Stimulated activated naive CD8-positive, alpha-beta T cell treated with anti-CD3 and anti-CD28 coated beads, Interleukin-15, Interleukin-2, amounts not matched to agents 100 ng/mL and 50 ng/mL, for 24 hours (primary cell): ENCODE measurements around the gene MAFG.
A peak's percentile ranks its signal among the peaks of the same experiment; 100 is the strongest.

Source experiments
- H3K27ac Mint-ChIP-seq: one replicate; pipeline ENCODE4 v1.8.0; 2021; ENCODE audit warnings: mild to moderate bottlenecking, mixed read lengths
- H3K27me3 Mint-ChIP-seq: one replicate; pipeline ENCODE4 v1.8.0; 2021; ENCODE audit warnings: mixed read lengths
- H3K36me3 Mint-ChIP-seq: one replicate; pipeline ENCODE4 v1.8.0; 2021; ENCODE audit warnings: low read depth, mixed read lengths
- H3K4me1 Mint-ChIP-seq: one replicate; pipeline ENCODE4 v1.8.0; 2021; ENCODE audit warnings: low read depth, mixed read lengths
- H3K4me3 Mint-ChIP-seq: one replicate; pipeline ENCODE4 v1.8.0; 2021; ENCODE audit warnings: mild to moderate bottlenecking, mixed read lengths
- H3K9me3 Mint-ChIP-seq: one replicate; pipeline ENCODE4 v1.8.0; 2021; ENCODE audit warnings: mixed read lengths

The MAFG gene

DNA sequence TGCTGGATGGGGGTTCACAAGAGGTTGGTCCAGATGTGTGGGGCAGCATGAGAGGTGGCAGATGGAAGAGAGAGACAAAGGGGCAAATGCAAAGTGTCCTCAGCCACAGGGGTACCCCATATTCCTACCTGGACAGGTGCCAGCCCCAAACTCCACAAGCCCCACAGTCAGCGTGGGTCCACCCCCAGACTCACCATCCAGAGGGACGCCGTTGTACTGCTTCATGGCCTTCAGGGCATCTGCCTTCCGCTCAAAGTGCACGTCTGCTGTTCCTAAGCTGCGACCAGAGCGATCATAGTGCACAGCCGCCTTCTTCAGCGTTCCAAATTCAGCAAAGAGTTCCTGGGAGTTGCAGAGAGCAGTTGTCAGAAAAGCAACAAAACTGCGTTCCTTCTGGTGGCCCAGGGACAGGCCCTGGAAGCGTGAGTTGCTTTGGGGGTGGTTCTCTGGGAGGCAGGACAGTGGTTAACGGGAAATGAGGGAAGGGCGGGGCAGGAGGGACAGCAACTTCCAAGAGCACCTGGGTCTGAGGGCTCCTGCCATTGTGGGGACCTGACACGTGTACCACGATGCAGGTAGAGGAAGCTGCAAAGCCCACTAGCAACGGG lies 38.4 kb downstream of the MAFG start:
- H3K27me3 Mint-ChIP-seq: no peaks in the 10 kb centered on the region
- no peaks in the 10 kb centered on the region for H3K9me3 Mint-ChIP-seq
- peak overlapping the region; percentile 90 for H3K4me3 Mint-ChIP-seq
- peaks cover 62% of the 10 kb centered on the region for H3K36me3 Mint-ChIP-seq
- peaks cover 33% of the 10 kb centered on the region for H3K4me1 Mint-ChIP-seq
- peak overlapping the region; percentile 93 for H3K27ac Mint-ChIP-seq

DNA sequence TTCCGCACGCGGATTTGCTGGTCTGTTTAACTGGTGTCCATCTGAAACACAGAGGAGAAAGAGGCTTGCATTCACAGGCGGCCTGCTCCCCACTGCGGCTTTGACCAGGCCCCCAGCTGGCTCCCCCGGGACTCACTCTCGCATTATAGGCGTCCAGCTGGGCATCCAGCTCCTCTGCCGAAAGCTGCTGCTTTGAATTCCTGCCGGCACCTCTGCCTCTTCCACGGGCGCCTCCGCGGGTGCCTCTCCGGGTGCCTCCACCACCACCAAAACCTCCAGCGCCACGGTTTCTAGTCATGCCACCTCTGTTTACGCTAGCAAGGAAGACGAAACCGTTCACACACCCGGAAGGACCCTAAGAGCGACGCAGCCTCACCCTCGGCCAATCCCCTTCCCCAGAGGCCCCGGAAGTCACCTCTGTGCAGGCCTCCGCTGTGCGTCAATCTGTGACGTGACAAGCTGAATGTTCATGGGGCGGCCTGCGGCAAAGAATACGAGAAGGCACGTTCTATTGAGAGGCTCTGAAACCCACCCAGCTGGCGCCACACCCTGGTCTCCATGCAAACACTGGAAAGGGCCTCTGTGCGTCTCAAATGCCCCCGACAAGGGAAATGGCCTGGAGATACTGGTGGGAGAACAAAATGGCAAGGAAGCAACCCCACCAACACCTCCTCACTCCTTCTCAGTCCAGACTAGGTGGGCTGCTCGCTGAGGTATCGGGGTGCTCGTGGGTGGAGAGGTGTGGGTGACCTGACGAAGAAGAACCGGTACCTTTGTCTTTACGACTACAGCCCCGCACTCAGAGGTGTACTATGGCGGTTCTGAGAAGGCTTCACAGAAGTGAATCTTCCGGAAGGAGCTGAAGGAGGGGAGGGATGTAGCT lies 39.2 kb downstream of the MAFG start:
- Mint-ChIP-seq H3K9me3 (no peaks in the 10 kb centered on the region), H3K4me3 (peak overlapping the region; percentile 90), H3K36me3 (peaks cover 64% of the 10 kb centered on the region), H3K27ac (peak overlapping the region; percentile 93), H3K27me3 (no peaks in the 10 kb centered on the region), H3K4me1 (peaks cover 33% of the 10 kb centered on the region)

DNA sequence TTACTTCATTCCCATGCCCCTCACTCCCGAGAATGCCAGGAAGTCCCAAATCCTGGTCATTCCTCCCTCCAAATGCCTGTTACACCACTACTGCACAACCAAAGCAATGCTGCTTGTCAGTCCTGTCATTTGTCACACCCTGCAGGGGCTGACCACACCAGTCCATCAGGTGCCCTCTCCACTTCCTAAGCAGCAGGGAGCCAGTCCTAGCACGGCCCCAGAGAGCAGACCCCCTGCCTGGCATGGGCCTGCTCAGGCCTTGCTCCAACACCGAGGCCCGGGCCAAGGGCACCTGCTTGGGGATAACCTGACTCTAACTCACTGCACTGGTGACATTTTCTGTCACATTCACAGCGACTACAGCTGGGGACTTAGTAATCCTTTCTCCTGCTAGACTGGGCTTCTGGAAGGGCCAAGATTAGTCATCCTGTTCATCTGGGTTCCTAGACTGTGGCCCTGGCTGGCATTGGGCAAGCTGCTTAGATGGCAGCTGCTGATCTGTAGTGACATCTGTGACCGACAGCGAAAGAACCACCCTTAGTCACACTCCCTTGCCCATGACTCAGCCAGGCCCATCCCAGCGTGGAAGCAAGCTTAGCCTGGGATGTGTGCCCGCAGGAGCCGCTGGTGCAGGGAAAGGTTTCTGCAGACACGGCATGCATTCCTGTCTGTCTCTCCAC lies 41.5 kb downstream of the MAFG start:
- Mint-ChIP-seq H3K4me1 (peaks cover 28% of the 10 kb centered on the region), H3K36me3 (peaks cover 72% of the 10 kb centered on the region), H3K27ac (no peak overlapping the region), H3K4me3 (no peak overlapping the region), H3K27me3 (no peaks in the 10 kb centered on the region), H3K9me3 (no peaks in the 10 kb centered on the region)

DNA sequence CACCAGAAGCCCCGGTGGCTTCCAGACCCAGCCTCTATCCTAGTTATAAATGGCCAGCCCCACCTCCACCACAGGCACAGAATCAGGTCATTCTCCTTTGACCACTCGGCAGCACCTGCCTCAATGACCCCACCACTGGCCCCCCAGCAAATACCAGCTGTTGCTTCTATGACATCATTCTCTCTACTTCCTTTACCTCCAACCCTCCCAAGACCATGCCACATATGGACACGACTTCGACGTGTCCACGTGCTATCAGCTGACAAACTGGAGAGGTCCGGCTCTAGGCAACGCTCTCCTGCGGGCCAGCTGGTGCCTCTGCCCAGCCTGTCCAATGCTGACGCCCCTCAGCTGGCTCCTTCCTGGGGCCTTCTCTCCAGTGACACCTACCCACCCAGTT lies 42.1 kb downstream of the MAFG start:
- H3K4me1 Mint-ChIP-seq: peaks cover 27% of the 10 kb centered on the region
- H3K36me3 Mint-ChIP-seq: peaks cover 72% of the 10 kb centered on the region
- no peaks in the 10 kb centered on the region for H3K27me3 Mint-ChIP-seq
- no peak overlapping the region for H3K27ac Mint-ChIP-seq
- H3K4me3 Mint-ChIP-seq: no peak overlapping the region
- H3K9me3 Mint-ChIP-seq: no peaks in the 10 kb centered on the region

DNA sequence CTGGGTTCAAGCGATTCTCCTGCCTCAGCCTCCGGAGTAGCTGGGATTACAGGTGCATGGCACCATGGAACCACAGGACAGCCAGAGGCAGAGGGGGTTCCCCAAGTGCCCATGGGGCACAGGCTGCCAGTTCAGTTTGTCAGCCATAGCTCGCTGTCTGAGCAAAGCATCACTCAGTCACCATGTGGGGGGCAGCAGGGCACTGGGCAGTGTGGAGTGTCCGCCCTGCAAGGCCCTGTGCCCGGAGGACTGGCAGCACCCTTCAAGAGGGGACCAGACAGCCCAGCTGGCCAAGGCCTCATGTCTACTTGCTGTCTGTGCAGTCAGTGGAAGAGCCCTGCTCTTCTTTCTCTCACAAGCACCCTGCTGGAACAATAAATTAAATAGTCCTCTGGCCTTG lies 42.6 kb downstream of the MAFG start:
- no peaks in the 10 kb centered on the region for H3K27me3 Mint-ChIP-seq
- no peaks in the 10 kb centered on the region for H3K9me3 Mint-ChIP-seq
- peaks cover 22% of the 10 kb centered on the region for H3K4me1 Mint-ChIP-seq
- H3K27ac Mint-ChIP-seq: no peak overlapping the region
- H3K36me3 Mint-ChIP-seq: peaks cover 67% of the 10 kb centered on the region
- H3K4me3 Mint-ChIP-seq: no peak overlapping the region

DNA sequence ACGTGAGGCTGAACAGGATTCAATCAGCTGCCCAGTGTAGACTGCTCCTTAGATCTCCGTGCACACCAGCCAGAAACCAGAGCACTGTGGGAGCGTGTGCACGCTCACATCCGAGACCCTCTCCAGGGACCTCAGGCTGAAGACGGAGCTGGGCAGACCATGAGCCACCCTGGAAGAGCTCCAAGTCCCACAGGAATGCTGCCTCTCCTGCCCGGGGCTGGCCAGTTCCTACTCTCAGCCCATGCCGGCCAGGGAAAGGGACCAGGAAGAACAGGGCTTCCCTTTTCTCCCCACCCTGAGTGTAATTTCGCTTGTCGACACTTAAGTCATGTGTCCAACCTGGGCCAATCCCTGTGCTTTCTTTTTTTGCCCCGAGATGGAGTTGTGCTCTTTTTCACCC lies 43.0 kb downstream of the MAFG start:
- no peak overlapping the region for H3K4me3 Mint-ChIP-seq
- H3K9me3 Mint-ChIP-seq: no peaks in the 10 kb centered on the region
- H3K4me1 Mint-ChIP-seq: peaks cover 20% of the 10 kb centered on the region
- H3K36me3 Mint-ChIP-seq: peaks cover 67% of the 10 kb centered on the region
- H3K27ac Mint-ChIP-seq: no peak overlapping the region
- H3K27me3 Mint-ChIP-seq: no peaks in the 10 kb centered on the region

DNA sequence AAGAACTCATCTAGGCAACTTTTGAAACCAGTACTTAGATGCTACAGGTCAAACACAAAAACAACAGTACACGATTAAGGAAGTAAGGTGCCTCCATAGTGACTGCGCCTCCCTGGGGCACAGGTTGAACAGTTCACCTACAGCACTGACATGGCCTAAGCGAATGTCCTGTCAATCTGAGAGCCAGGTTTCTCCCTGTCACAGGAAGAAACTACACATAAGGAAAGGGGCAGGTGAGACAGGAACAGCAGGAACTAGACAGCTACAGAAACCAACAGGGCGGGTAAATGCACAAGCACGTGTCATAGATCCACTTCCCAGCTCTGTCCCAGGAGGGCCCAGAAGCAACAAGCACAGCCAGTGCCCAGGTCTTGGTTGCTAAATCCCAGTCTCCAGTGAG lies 48.4 kb downstream of the MAFG start:
- H3K27me3 Mint-ChIP-seq: no peaks in the 10 kb centered on the region
- H3K4me3 Mint-ChIP-seq: no peak overlapping the region
- no peak overlapping the region for H3K27ac Mint-ChIP-seq
- peaks cover 39% of the 10 kb centered on the region for H3K36me3 Mint-ChIP-seq
- peaks cover 7% of the 10 kb centered on the region for H3K4me1 Mint-ChIP-seq
- H3K9me3 Mint-ChIP-seq: no peaks in the 10 kb centered on the region

DNA sequence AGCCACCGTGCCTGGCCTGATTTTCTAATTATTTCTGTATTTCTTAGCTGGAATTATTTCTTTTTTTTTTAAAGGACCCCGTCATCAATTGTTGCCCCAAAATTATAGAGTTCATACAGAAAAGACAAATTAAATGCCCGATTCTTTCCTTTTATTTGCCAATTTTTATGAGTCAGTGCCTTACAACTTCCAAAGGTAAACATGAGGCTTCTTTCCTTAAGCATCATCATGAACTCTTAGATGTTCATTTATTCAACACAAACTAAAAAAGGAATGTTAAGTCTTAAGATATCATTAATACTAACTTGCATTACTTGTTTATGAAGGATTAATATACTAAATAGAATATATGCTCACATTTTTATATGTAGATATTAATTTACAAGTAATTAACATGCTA lies 49.2 kb downstream of the MAFG start:
- peaks cover 37% of the 10 kb centered on the region for H3K36me3 Mint-ChIP-seq
- H3K9me3 Mint-ChIP-seq: no peaks in the 10 kb centered on the region
- H3K27me3 Mint-ChIP-seq: no peaks in the 10 kb centered on the region
- H3K27ac Mint-ChIP-seq: no peak overlapping the region
- H3K4me3 Mint-ChIP-seq: no peak overlapping the region
- H3K4me1 Mint-ChIP-seq: peaks cover 14% of the 10 kb centered on the region

DNA sequence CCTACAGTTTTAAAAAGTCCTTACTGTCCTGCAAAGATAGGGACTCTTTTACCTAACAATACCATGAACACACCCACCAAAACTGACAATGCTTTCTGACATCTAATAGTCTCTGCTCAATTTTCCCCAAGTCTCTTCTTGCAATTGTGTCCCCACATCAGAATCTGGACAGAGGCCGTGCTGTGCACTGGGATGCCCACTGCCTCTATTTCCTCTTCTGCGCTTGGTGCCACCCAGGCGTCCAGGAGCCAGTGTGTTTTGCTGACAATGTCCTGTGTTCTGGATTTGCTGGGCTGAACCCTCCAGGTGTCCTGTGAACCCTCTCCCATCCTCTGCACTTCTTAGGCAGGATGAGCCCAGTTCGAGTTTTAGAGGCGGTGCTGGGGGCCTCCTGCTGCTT lies 50.0 kb downstream of the MAFG start:
- Mint-ChIP-seq H3K4me3 (no peak overlapping the region), H3K27ac (no peak overlapping the region), H3K27me3 (no peaks in the 10 kb centered on the region), H3K36me3 (peaks cover 35% of the 10 kb centered on the region), H3K4me1 (peaks cover 22% of the 10 kb centered on the region), H3K9me3 (no peaks in the 10 kb centered on the region)

DNA sequence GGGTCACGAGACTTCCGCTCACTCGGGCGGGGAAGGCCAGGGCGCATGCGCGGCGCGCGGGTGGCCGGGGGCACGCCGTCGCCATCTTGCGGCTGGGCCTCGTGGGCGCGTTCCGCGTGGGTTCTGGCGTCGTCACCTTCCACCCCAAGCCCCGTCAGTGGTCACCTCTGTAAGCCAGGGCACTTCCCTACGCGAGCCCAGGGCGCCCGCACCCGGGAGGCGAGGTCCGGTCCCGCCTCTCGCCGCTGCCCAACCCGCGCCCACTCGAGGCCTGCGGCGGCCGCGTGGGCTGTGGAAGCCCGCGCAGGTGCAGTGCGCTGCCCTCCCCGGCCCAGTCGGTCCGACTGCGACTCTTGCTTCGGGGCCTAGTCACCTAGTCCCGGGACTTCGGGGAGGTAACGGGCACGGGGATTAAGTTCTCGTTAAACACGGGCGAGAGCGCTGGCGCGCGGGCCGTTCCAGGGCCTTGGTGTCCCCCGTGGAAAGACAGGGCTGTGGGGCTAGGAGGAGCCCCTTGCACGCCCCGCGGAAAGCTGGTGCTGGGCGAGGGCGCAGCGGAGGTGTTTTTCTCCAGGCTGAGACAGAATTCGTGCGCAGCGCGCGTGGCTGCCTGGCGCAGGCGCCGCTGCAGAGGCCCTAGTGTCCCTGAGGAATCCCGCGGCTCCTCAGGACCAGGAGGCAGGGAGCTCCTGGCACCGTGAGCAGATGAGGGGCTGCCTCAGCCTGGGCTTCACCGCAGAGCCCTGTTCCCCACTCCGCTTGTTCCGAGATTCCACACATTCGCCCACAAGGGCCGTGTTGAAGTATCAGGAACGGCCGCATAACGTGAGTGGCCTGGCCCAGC lies 55.9 kb downstream of the MAFG start:
- Mint-ChIP-seq H3K4me3 (peak overlapping the region; percentile 86), H3K36me3 (peaks cover 23% of the 10 kb centered on the region), H3K4me1 (peaks cover 56% of the 10 kb centered on the region), H3K9me3 (no peaks in the 10 kb centered on the region), H3K27me3 (no peaks in the 10 kb centered on the region), H3K27ac (peak overlapping the region; percentile 95)

DNA sequence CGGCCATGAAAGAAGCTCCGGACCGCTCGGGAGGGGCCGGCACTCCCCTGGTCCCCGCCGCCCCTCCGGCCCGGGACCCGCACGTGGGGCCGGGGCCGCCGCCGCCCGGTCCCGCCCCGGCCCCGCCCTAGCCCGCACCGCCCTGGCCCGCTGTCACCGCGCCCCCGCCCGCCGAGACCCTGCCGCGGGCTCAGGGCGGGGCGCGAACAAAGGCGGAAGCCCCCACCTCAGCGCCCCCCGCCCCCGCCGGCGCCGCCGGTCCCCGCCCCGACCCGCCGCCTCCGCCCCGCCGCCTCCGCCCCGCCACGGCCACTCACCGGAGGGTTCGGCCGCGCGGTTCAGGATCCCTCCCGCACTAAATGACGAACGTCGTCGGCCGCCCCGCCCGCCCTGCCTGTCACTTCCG lies 56.6 kb downstream of the MAFG start, which contains the start of gene ARHGDIA:
ARHGDIA (minus strand) TSS at position 357 of the 406 bp plus-strand sequence. CDS start 1,407 bp downstream, outside the sequence.
- Mint-ChIP-seq H3K4me1 (peaks cover 58% of the 10 kb centered on the region), H3K36me3 (peaks cover 23% of the 10 kb centered on the region), H3K27me3 (no peaks in the 10 kb centered on the region), H3K4me3 (peak within 1 kb of the TSS; percentile 91), H3K27ac (peak within 1 kb of the TSS; percentile 95), H3K9me3 (no peaks in the 10 kb centered on the region)

DNA sequence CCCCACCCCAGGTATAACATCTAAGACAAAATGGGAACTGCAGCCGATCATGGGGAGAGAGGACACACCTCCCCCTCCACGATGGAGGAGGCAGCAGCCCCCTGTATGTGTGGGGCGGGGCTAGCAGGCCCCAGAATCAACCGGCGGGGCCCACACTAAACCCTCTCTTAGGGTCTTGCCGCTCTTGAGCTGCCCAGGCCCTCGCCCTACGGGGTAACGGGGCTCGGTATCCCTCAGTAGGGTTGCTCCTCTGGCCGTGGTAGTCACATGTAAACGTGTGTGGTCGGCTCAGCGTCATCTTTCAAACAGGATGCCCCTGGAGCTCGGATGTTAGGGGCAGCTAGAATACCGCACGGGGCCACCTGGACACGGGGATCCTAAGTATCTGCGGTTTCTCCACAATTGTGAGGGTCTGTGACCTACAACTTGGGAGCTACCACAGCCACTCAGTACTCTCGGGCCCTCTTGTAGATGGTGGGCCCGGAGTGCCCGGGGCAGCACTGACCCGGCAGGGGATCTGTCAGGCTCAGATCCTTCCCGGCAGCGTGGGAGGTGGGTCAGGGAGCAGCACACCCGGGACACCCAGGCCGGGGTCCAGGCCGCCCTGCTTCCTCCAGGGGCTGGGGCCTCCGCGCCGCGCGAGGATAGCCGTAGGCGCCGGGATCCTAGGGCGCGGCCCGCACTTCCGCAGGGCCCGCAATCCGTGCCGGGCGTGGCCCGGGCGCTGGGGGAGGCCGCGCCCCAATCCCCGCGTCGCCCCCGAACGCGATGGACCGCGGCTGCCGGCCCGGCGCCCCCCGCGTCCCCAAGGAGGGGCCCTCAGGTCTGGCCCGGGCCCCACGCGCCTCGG lies 57.2 kb downstream of the MAFG start:
- peaks cover 23% of the 10 kb centered on the region for H3K36me3 Mint-ChIP-seq
- peak overlapping the region; percentile 91 for H3K4me3 Mint-ChIP-seq
- no peaks in the 10 kb centered on the region for H3K27me3 Mint-ChIP-seq
- no peaks in the 10 kb centered on the region for H3K9me3 Mint-ChIP-seq
- H3K4me1 Mint-ChIP-seq: peaks cover 63% of the 10 kb centered on the region
- peak overlapping the region; percentile 91 for H3K27ac Mint-ChIP-seq

DNA sequence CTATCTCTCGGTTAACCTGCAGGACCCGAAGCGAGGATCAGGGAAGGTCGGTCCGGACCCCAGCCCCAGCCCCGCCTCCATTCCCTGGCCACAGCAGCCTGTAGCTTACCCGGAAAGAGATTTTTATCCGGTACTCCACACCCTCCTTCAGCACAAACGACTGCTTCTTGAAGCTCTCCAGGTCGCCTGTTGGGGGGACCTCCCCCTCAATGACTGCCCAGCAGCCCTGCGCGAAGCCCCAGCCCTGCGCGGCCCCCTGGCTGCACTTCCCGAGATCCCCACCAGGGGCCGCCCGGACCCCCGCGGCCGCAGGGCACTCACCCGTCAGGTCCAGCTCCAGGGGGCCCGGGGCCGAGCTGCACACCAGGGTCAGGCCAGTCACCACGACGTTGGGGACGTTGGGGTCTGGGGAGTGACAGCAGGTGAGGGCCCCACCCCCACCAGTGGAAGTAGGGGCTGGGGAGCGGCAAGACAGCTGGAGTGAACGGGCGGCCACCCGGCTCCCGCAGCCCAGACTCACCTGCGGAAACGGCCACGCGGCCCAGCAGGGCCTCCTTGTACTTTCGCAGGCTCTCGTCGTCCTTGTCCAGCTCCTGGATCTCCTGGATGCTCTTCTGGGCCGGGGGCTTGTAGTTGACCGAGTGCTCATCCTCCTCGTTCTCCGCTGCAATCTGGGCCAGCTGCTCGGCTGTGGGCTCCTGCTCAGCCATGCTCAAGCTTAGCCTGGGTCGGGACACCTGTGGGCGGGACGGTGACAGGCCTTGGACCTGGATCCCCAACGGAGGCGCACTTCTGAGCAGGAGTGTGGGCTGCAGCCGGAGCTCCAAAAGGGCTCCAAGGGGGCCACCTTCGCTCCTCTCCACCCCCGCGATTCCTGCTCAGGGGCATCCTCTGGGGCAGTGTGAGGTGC lies 58.1 kb downstream of the MAFG start:
- Mint-ChIP-seq H3K4me1 (peaks cover 60% of the 10 kb centered on the region), H3K9me3 (no peaks in the 10 kb centered on the region), H3K27ac (peak overlapping the region; percentile 91), H3K36me3 (peaks cover 23% of the 10 kb centered on the region), H3K4me3 (peak overlapping the region; percentile 91), H3K27me3 (no peaks in the 10 kb centered on the region)
